MCF 10A (cell line): ENCODE data around the gene STIM1. TPM values are rescaled to one million over a fixed set of nuclear protein-coding genes. Genes with fewer than 3 reads are reported as not detected.
A peak's percentile ranks its signal among the peaks of the same experiment; 100 is the strongest.

Source experiments
- BruUV-seq: library from RNA; stranded (reverse); fragments of 400-500 nt; replicated peaks from 2 replicates; lab custom pipeline; 2021; lab: Mats Ljungman, UMichigan
- CTCF ChIA-PET: fragments of 300-600 bp; sonication (Branson Sonifier 250); formaldehyde crosslinking; extraction: SDS; loops from one replicate; lab custom pipeline; 2021; ENCODE audit warnings: antibody characterized with exemption, inconsistent platforms; lab: Yijun Ruan, JAX
- POLR2A ChIA-PET: fragments of 300-600, 350-650 bp; sonication (Branson Sonifier 250); formaldehyde crosslinking; extraction: SDS; loops from one replicate; lab custom pipeline; 2020; ENCODE audit warnings: antibody characterized with exemption, inconsistent platforms; lab: Yijun Ruan, JAX
- DNase-seq: peaks from one replicate; pipeline ENCODE4 v3.0.0-alpha.2; 2018; ENCODE audit not compliant: unreplicated experiment
- H3K27ac Mint-ChIP-seq: one replicate; pipeline ENCODE4 v1.8.0; 2022; ENCODE audit warnings: mild to moderate bottlenecking, low read depth, mixed read lengths; ENCODE audit not compliant: unreplicated experiment
- H3K27me3 Mint-ChIP-seq: one replicate; pipeline ENCODE4 v1.8.0; 2022; ENCODE audit warnings: mixed read lengths; ENCODE audit not compliant: insufficient read depth, unreplicated experiment
- H3K36me3 Mint-ChIP-seq: one replicate; pipeline ENCODE4 v1.8.0; 2022; ENCODE audit warnings: mild to moderate bottlenecking, moderate library complexity, mixed read lengths; ENCODE audit not compliant: insufficient read depth, unreplicated experiment
- H3K4me1 Mint-ChIP-seq: one replicate; pipeline ENCODE4 v1.8.0; 2022; ENCODE audit warnings: mixed read lengths; ENCODE audit not compliant: insufficient read depth, unreplicated experiment
- H3K4me3 Mint-ChIP-seq: one replicate; pipeline ENCODE4 v1.8.0; 2022; ENCODE audit warnings: mild to moderate bottlenecking, moderate library complexity, mixed read lengths; ENCODE audit not compliant: unreplicated experiment
- H3K9me3 Mint-ChIP-seq: one replicate; pipeline ENCODE4 v1.8.0; 2022; ENCODE audit warnings: mixed read lengths; ENCODE audit not compliant: unreplicated experiment
- CTCF ChIP-seq: fragments of 200-600 bp; IDR thresholded peaks from one replicate; pipeline ENCODE4 v1.8.0; 2022; ENCODE audit warnings: antibody characterized with exemption, mild to moderate bottlenecking; ENCODE audit not compliant: unreplicated experiment
- intact Hi-C: fragments of 100-400 bp; cut with micrococcal nuclease; formaldehyde crosslinking; loops from 2 replicates; pipeline ENCODE4 v1.14.1; 2022
- total RNA-seq: library from RNA; stranded (reverse); gene quantifications from 2 replicates; pipeline ENCODE4 v1.2.3, GENCODE V29; 2022

Gene STIM1
- total RNA-seq, 1 experiment from 2014 or later, result 41.2 TPM

DNA sequence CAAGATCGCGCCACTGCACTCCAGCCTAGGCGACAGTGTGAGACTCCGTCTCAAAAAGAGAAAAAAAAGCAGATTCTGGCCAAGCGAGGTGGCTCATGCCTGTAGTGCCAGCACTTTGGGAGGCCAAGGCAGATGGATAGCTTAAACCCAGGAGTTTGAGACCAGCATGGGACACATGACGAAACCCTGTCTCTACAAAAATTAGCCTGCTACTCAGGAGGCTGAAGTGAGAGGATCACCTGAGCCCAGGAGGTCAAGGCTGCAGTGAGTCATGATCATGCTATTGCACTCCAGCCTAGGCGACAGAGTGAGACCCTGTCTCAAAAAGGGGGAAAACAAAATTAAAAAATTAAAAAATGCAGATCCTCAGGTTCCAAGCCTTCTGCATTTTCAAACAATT lies 33.2 kb upstream of the STIM1 start:
- H3K9me3 Mint-ChIP-seq, result no peaks in the 10 kb centered on the region
- ChIA-PET CTCF (interaction anchor here (0.6 to 2.6 kb wide), 2 partner anchors 13 to 24 kb away, joined by 4 to 14 read pairs; partner anchors contain the start of gene PGAP2), POLR2A (interaction anchor here (1.3 kb wide), 1 partner anchor 19 kb away, joined by 3 read pairs; no protein-coding TSS in a partner anchor)
- H3K27ac Mint-ChIP-seq, result no peak overlapping the region
- no TSS peak for BruUV-seq
- H3K27me3 Mint-ChIP-seq, result no peaks in the 10 kb centered on the region
- DNase-seq, result no peak
- TF ChIP-seq CTCF, result no peak
- H3K36me3 Mint-ChIP-seq, result peaks cover 11% of the 10 kb centered on the region
- intact Hi-C loops, result no loop called here
- H3K4me1 Mint-ChIP-seq, result peaks cover 15% of the 10 kb centered on the region
- no peak overlapping the region for H3K4me3 Mint-ChIP-seq

DNA sequence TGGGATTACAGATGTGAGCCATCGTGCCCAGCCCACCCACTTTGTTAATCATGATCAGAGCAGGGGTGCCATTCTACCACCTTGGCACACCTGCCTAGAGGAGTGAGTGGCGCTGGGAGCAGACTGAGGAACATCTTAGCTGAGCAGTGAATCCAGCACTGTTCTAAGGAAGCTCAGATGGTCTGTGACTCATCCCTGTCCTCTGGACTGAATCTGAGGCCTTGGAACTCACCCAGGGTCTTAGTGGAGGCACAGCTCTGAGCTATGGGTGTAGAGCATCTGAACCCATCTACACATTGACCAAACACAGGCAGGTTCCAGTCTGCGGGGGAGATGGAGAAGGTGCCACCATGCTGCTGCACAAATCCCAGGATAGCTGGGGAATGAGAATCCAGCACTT lies 32.2 kb upstream of the STIM1 start:
- Mint-ChIP-seq H3K4me1 (peaks cover 15% of the 10 kb centered on the region), H3K9me3 (no peaks in the 10 kb centered on the region), H3K4me3 (no peak overlapping the region), H3K27ac (no peak overlapping the region), H3K27me3 (no peaks in the 10 kb centered on the region), H3K36me3 (peaks cover 21% of the 10 kb centered on the region)
- peak; percentile 69 for DNase-seq
- TF ChIP-seq CTCF, result no peak
- ChIA-PET POLR2A (interaction anchor here (0.6 to 1.3 kb wide), 3 partner anchors 17 to 255 kb away, joined by 3 to 4 read pairs (median 4); partner anchors contain the start of gene RHOG), CTCF (interaction anchor here (0.5 to 2.6 kb wide), 3 partner anchors 14 to 87 kb away, joined by 3 to 14 read pairs (median 10); partner anchors contain the start of gene PGAP2)
- BruUV-seq, result no TSS peak
- intact Hi-C loops, result no loop called here

DNA sequence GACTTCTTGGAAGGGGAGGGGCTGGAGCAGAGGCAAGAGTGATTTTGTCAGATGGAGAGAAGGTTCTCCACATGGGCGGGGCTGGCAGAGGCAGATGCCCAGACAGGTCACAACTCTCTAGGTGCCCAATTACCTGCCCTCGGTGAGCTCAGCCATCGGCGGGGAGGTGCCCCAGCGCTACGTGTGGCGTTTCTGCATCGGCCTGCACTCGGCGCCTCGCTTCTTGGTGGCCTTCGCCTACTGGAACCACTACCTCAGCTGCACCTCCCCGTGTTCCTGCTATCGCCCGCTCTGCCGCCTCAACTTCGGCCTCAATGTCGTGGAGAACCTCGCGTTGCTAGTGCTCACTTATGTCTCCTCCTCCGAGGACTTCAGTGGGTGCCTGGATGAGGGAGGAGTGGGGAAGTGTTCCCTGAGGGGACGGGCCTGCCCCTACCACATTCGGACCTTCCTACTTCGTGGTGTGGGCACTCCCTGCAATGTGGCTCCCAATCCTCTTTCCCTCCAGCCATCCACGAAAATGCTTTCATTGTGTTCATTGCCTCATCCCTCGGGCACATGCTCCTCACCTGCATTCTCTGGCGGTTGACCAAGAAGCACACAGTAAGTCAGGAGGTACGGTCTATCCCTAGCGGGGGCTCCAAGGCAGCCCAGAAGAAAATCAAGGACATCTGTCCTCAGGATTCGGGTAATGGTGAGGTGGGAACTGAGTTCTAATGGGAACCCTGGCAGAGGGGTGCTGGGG lies 31.5 kb upstream of the STIM1 start:
- intact Hi-C loops, result no loop called here
- Mint-ChIP-seq H3K27me3 (no peaks in the 10 kb centered on the region), H3K4me1 (peaks cover 15% of the 10 kb centered on the region), H3K27ac (no peak overlapping the region), H3K4me3 (no peak overlapping the region), H3K36me3 (peaks cover 21% of the 10 kb centered on the region), H3K9me3 (no peaks in the 10 kb centered on the region)
- no peak for TF ChIP-seq CTCF
- CTCF ChIA-PET, result interaction anchor here (1.1 to 2.6 kb wide), 2 partner anchors 14 to 15 kb away, joined by 10 to 14 read pairs; partner anchors contain the start of gene PGAP2
- BruUV-seq, result no TSS peak
- POLR2A ChIA-PET, result interaction anchor here (1.1 kb wide), 1 partner anchor 254 kb away, joined by 4 read pairs; no protein-coding TSS in a partner anchor
- DNase-seq, result no peak

GRCh38 chr11:3824714-3825472 lies 30.6 kb upstream of the STIM1 start:
- Mint-ChIP-seq H3K4me3 (no peak overlapping the region), H3K4me1 (peaks cover 15% of the 10 kb centered on the region), H3K27ac (no peak overlapping the region), H3K36me3 (peaks cover 29% of the 10 kb centered on the region), H3K9me3 (no peaks in the 10 kb centered on the region), H3K27me3 (no peaks in the 10 kb centered on the region)
- ChIA-PET POLR2A (interaction anchor here (1.2 kb wide), 1 partner anchor 16 kb away, joined by 3 read pairs; the partner anchor contains the start of gene RHOG), CTCF (interaction anchor here (0.7 to 2.0 kb wide), 2 partner anchors 17 to 155 kb away, joined by 3 to 4 read pairs; no protein-coding TSS in a partner anchor)
- intact Hi-C loops, result no loop called here
- BruUV-seq, result no TSS peak
- peak; percentile 21 for TF ChIP-seq CTCF
- DNase-seq, result peak; percentile 43
